Measurements from ENCODE around the gene PDE4D.
A peak's percentile ranks its signal among the peaks of the same experiment; 100 is the strongest.
"Not testable (repeated sequence)": the region's sequence is repeated elsewhere in the genome, so short reads cannot be mapped to it uniquely, and the experiment has no call there.

Gene PDE4D

GRCh38 chr5:59673438-59674058 lies 220.0 kb downstream of the PDE4D start:
- peak; percentile 63 for DNase-seq
- no peak overlapping the region for H3K18ac ChIP-seq (ENCODE audit: low read depth in 1 of 2, low read length in 2 of 2)
- no peaks in the 10 kb centered on the region for H3K4me1 ChIP-seq (ENCODE audit: control insufficient read depth, insufficient read depth, low read depth, low read length)
- H3K27me3 ChIP-seq (ENCODE audit: control insufficient read depth in 1 of 2, insufficient read depth in 1 of 2, low read length in 2 of 2): no peaks in the 10 kb centered on the region
- no CpG with 5 or more reads among the region's 4 CpGs for WGBS
- no peak overlapping the region for H2BK120ac ChIP-seq (ENCODE audit: low read depth, low read length)
- no peak overlapping the region for H4K8ac ChIP-seq (ENCODE audit: low read length)
- H3K9me3 ChIP-seq (ENCODE audit: control insufficient read depth, low read length): no peaks in the 10 kb centered on the region
- H2AFZ ChIP-seq (ENCODE audit: low read depth, low read length): no peak overlapping the region
- no peak overlapping the region for H3K4ac ChIP-seq (ENCODE audit: low read depth in 1 of 2, low read length in 2 of 2)
- no peak overlapping the region for H2BK5ac ChIP-seq (ENCODE audit: low read depth, low read length, poor library complexity, severe bottlenecking)
- H3K23ac ChIP-seq (ENCODE audit: low read length in 2 of 2): no peak overlapping the region
- no peaks in the 10 kb centered on the region for H3K79me1 ChIP-seq (replicated peaks; ENCODE audit: low read length, poor library complexity, severe bottlenecking)
- no peak overlapping the region for H2AK5ac ChIP-seq (ENCODE audit: low read length, severe bottlenecking)
- no peak overlapping the region for H3K14ac ChIP-seq (ENCODE audit: low read length in 2 of 2)
- H3K4me2 ChIP-seq (ENCODE audit: low read length, poor library complexity, severe bottlenecking): no peak overlapping the region
- H3K36me3 ChIP-seq (ENCODE audit: control insufficient read depth in 1 of 2, insufficient read depth in 2 of 2, low read depth in 1 of 2, low read length in 2 of 2): no peaks in the 10 kb centered on the region
- no peak overlapping the region for H2BK12ac ChIP-seq (ENCODE audit: low read length in 2 of 2)
- no peak overlapping the region for H3K9ac ChIP-seq (ENCODE audit: low read length)
- H3K4me3 ChIP-seq (ENCODE audit: insufficient read depth in 1 of 2, low read depth in 1 of 2, low read length in 2 of 2): no peak overlapping the region
- H4K91ac ChIP-seq (ENCODE audit: low read length): no peak overlapping the region
- H2BK15ac ChIP-seq (ENCODE audit: low read depth, poor library complexity, severe bottlenecking): no peak overlapping the region
- no peak overlapping the region for H3K27ac ChIP-seq (ENCODE audit: low read length, poor library complexity, severe bottlenecking)

GRCh38 chr5:59666440-59667068 lies 227.0 kb downstream of the PDE4D start:
- 87% methylated on average over 3 of the region's 4 CpGs for WGBS
- H3K18ac ChIP-seq (ENCODE audit: low read depth in 1 of 2, low read length in 2 of 2): no peak overlapping the region
- no peak overlapping the region for H2BK120ac ChIP-seq (ENCODE audit: low read depth, low read length)
- H3K27me3 ChIP-seq (ENCODE audit: control insufficient read depth in 1 of 2, insufficient read depth in 1 of 2, low read length in 2 of 2): no peaks in the 10 kb centered on the region
- H2BK5ac ChIP-seq (ENCODE audit: low read depth, low read length, poor library complexity, severe bottlenecking): no peak overlapping the region
- no peak overlapping the region for H2AK5ac ChIP-seq (ENCODE audit: low read length, severe bottlenecking)
- no peak overlapping the region for H3K23ac ChIP-seq (ENCODE audit: low read length in 2 of 2)
- H3K4ac ChIP-seq (ENCODE audit: low read depth in 1 of 2, low read length in 2 of 2): no peak overlapping the region
- H4K91ac ChIP-seq (ENCODE audit: low read length): no peak overlapping the region
- DNase-seq: no peak
- no peaks in the 10 kb centered on the region for H3K36me3 ChIP-seq (ENCODE audit: control insufficient read depth in 1 of 2, insufficient read depth in 2 of 2, low read depth in 1 of 2, low read length in 2 of 2)
- H3K4me3 ChIP-seq (ENCODE audit: insufficient read depth in 1 of 2, low read depth in 1 of 2, low read length in 2 of 2): no peak overlapping the region
- H2AFZ ChIP-seq (ENCODE audit: low read depth, low read length): no peak overlapping the region
- H3K4me2 ChIP-seq (ENCODE audit: low read length, poor library complexity, severe bottlenecking): no peak overlapping the region
- no peak overlapping the region for H4K8ac ChIP-seq (ENCODE audit: low read length)
- H3K27ac ChIP-seq (ENCODE audit: low read length, poor library complexity, severe bottlenecking): no peak overlapping the region
- H2BK12ac ChIP-seq (ENCODE audit: low read length in 2 of 2): no peak overlapping the region
- H3K9me3 ChIP-seq (ENCODE audit: control insufficient read depth, low read length): no peaks in the 10 kb centered on the region
- no peak overlapping the region for H2BK15ac ChIP-seq (ENCODE audit: low read depth, poor library complexity, severe bottlenecking)
- no peak overlapping the region for H3K14ac ChIP-seq (ENCODE audit: low read length in 2 of 2)
- peaks cover 5% of the 10 kb centered on the region for H3K4me1 ChIP-seq (ENCODE audit: control insufficient read depth, insufficient read depth, low read depth, low read length)
- H3K9ac ChIP-seq (ENCODE audit: low read length): no peak overlapping the region
- H3K79me1 ChIP-seq (replicated peaks; ENCODE audit: low read length, poor library complexity, severe bottlenecking): no peaks in the 10 kb centered on the region

- not testable (repeated sequence) for H3K79me1 ChIP-seq (replicated peaks; ENCODE audit: low read length, poor library complexity, severe bottlenecking); H3K4ac ChIP-seq (ENCODE audit: low read depth in 1 of 2, low read length in 2 of 2); H3K18ac ChIP-seq (ENCODE audit: low read depth in 1 of 2, low read length in 2 of 2); H3K27ac ChIP-seq (ENCODE audit: low read length, poor library complexity, severe bottlenecking); H3K9ac ChIP-seq (ENCODE audit: low read length); H3K4me2 ChIP-seq (ENCODE audit: low read length, poor library complexity, severe bottlenecking); H3K4me1 ChIP-seq (ENCODE audit: control insufficient read depth, insufficient read depth, low read depth, low read length); H2AFZ ChIP-seq (ENCODE audit: low read depth, low read length); H3K14ac ChIP-seq (ENCODE audit: low read length in 2 of 2); H3K27me3 ChIP-seq (ENCODE audit: control insufficient read depth in 1 of 2, insufficient read depth in 1 of 2, low read length in 2 of 2); H2BK5ac ChIP-seq (ENCODE audit: low read depth, low read length, poor library complexity, severe bottlenecking); H2BK120ac ChIP-seq (ENCODE audit: low read depth, low read length); H4K91ac ChIP-seq (ENCODE audit: low read length); H2BK12ac ChIP-seq (ENCODE audit: low read length in 2 of 2); H3K23ac ChIP-seq (ENCODE audit: low read length in 2 of 2); H2AK5ac ChIP-seq (ENCODE audit: low read length, severe bottlenecking); H3K36me3 ChIP-seq (ENCODE audit: control insufficient read depth in 1 of 2, insufficient read depth in 2 of 2, low read depth in 1 of 2, low read length in 2 of 2); H3K9me3 ChIP-seq (ENCODE audit: control insufficient read depth, low read length); H2BK15ac ChIP-seq (ENCODE audit: low read depth, poor library complexity, severe bottlenecking); DNase-seq; H3K4me3 ChIP-seq (ENCODE audit: insufficient read depth in 1 of 2, low read depth in 1 of 2, low read length in 2 of 2); H4K8ac ChIP-seq (ENCODE audit: low read length)
- 99% methylated on average over 7 of the region's 7 CpGs for WGBS
Observed at GRCh38 chr5:59665832-59666203, 227.7 kb downstream of the PDE4D start.

- Histone ChIP-seq H2AK5ac (ENCODE audit: low read length, severe bottlenecking) (no peak overlapping the region), H3K18ac (ENCODE audit: low read depth in 1 of 2, low read length in 2 of 2) (no peak overlapping the region), H3K9ac (ENCODE audit: low read length) (no peak overlapping the region), H3K27ac (ENCODE audit: low read length, poor library complexity, severe bottlenecking) (no peak overlapping the region), H3K9me3 (ENCODE audit: control insufficient read depth, low read length) (no peaks in the 10 kb centered on the region), H2BK15ac (ENCODE audit: low read depth, poor library complexity, severe bottlenecking) (no peak overlapping the region), H3K4me3 (ENCODE audit: insufficient read depth in 1 of 2, low read depth in 1 of 2, low read length in 2 of 2) (no peak overlapping the region), H2AFZ (ENCODE audit: low read depth, low read length) (no peak overlapping the region), H3K36me3 (ENCODE audit: control insufficient read depth in 1 of 2, insufficient read depth in 2 of 2, low read depth in 1 of 2, low read length in 2 of 2) (no peaks in the 10 kb centered on the region), H3K4me1 (ENCODE audit: control insufficient read depth, insufficient read depth, low read depth, low read length) (peaks cover 5% of the 10 kb centered on the region), H4K91ac (ENCODE audit: low read length) (no peak overlapping the region), H3K27me3 (ENCODE audit: control insufficient read depth in 1 of 2, insufficient read depth in 1 of 2, low read length in 2 of 2) (no peaks in the 10 kb centered on the region), H2BK120ac (ENCODE audit: low read depth, low read length) (no peak overlapping the region), H3K23ac (ENCODE audit: low read length in 2 of 2) (no peak overlapping the region), H3K4me2 (ENCODE audit: low read length, poor library complexity, severe bottlenecking) (no peak overlapping the region), H3K14ac (ENCODE audit: low read length in 2 of 2) (no peak overlapping the region), H2BK5ac (ENCODE audit: low read depth, low read length, poor library complexity, severe bottlenecking) (no peak overlapping the region), H2BK12ac (ENCODE audit: low read length in 2 of 2) (no peak overlapping the region), H4K8ac (ENCODE audit: low read length) (no peak overlapping the region), H3K4ac (ENCODE audit: low read depth in 1 of 2, low read length in 2 of 2) (no peak overlapping the region), H3K79me1 (replicated peaks; ENCODE audit: low read length, poor library complexity, severe bottlenecking) (no peaks in the 10 kb centered on the region)
- no peak for DNase-seq
Observed at GRCh38 chr5:59665086-59665831, 228.3 kb downstream of the PDE4D start.

Data from mesenchymal stem cell (in vitro differentiated cells and primary cell).